GM21360 (cell line): ENCODE measurements around the gene LRRC70.
A peak's percentile ranks its signal among the peaks of the same experiment; 100 is the strongest.
"Not testable (repeated sequence)": the region's sequence is repeated elsewhere in the genome, so short reads cannot be mapped to it uniquely, and the experiment has no call there.

Experiments
- ATAC-seq: cut with Tn5 transposase; IDR thresholded peaks from one replicate; pipeline ENCODE4 v1.9.1; 2021; ENCODE audit warnings: mild to moderate bottlenecking, moderate library complexity; ENCODE audit not compliant: unreplicated experiment

The LRRC70 gene, protein sequence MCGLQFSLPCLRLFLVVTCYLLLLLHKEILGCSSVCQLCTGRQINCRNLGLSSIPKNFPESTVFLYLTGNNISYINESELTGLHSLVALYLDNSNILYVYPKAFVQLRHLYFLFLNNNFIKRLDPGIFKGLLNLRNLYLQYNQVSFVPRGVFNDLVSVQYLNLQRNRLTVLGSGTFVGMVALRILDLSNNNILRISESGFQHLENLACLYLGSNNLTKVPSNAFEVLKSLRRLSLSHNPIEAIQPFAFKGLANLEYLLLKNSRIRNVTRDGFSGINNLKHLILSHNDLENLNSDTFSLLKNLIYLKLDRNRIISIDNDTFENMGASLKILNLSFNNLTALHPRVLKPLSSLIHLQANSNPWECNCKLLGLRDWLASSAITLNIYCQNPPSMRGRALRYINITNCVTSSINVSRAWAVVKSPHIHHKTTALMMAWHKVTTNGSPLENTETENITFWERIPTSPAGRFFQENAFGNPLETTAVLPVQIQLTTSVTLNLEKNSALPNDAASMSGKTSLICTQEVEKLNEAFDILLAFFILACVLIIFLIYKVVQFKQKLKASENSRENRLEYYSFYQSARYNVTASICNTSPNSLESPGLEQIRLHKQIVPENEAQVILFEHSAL

DNA sequence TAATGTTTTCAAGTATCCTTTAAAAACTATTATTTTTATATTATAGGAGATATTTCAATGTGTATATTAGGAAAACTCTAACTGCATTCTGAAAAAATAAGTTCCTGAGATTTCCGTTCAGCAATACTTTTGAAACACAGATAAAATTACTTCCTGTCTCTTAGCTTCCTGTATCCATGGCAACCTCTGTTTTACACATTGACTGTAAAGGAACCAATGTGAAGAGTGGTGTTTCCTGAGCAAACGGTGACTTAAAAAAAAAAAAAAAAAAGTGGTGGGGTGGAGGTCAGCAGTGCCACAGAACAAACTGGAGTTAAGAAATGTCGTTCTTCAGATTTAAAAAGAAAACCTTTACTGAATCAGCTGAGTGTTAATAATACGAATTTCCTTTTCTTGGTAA lies at the start of gene LRRC70:
TSS of gene LRRC70 (plus strand) at position 280 of the 400 bp plus-strand sequence. CDS start 620 bp downstream, outside the sequence.
- ATAC-seq, result peak; percentile 70

DNA sequence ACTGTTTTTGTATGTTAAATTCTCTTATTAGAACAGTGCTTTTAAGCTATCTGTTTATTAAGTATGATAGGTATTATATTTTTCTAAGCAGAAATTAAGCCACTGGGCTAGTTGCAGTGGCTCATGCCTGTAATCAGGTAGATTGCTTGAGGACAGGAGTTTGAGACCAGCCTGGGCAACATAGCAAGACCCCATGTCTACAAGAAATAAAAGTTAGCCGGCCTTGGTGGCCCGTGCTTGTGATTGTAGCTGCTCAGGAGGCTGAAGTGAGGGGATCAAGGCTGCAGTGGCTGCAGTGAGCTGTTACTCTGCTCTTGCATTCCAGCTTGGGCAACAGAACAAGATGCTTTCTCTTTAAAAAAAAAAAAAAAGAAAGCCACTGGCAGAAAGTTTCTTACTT lies 45.0 kb upstream of the LRRC70 start:
- ATAC-seq, result no peak

- no peak for ATAC-seq
Measured at GRCh38 chr5:62534461-62535236, 44.0 kb upstream of the LRRC70 start.

DNA sequence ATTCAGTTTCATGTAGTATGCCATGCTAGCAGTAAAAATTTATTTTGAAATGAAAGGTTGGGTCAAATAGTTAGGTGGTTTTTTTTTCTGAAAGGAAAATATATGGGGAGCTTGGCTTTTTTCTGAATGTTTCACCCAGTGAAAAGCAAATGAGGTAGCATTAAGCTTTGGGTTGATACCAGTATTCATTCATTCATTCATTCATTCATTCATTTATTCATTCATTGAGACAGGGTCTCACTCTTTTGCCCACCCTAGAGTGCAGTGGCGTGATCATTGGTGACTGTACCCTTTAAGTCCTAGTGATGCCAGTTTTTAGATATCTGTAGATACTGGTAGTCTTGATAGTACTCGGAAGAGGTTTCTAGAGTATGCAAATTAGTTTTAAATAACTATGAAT lies 42.4 kb upstream of the LRRC70 start:
- no peak for ATAC-seq

DNA sequence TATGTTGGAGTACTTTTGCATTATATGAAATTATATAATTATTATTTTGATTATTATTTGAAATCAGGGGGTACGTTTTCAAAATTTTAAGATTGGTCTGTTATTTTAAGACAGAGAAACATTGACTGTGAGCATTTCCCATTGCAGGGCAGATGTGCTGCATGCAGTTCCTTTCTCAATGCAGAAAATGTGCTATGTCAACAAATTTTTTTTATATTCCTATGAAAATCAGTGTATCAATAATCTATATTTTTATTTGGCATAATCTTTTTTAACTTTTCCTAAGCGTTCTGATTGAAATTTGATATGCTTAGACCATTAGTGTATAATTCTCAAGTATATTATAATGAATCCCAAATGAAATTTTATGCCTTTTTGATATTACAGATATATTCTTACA lies 41.8 kb upstream of the LRRC70 start:
- no peak for ATAC-seq

GRCh38 chr5:62538017-62538942 lies 40.3 kb upstream of the LRRC70 start:
- ATAC-seq, result no peak

DNA sequence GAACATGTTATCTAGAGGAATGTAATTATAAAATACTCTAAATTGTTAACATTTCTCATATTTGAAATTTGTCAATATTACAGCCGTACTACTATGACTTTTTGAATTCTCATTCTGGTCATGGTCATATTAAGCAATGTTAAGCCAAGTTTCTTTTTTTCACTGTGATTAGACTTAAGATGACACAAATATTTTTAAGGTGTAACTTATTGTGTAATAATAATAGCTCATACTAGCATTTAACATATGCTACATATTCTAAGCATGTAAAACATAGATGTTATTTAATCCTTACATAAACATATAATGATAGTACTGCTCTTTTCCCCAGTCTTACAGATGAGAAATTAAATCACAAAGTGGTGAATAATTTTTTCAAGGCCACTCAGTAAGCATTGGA lies 35.9 kb upstream of the LRRC70 start:
- no peak for ATAC-seq

- ATAC-seq, result no peak
Measured at GRCh38 chr5:62547945-62548630, 30.5 kb upstream of the LRRC70 start.

GRCh38 chr5:62550103-62550502 lies 28.5 kb upstream of the LRRC70 start:
- no peak for ATAC-seq

- no peak for ATAC-seq
Measured at GRCh38 chr5:62555930-62556329, 22.7 kb upstream of the LRRC70 start.

DNA sequence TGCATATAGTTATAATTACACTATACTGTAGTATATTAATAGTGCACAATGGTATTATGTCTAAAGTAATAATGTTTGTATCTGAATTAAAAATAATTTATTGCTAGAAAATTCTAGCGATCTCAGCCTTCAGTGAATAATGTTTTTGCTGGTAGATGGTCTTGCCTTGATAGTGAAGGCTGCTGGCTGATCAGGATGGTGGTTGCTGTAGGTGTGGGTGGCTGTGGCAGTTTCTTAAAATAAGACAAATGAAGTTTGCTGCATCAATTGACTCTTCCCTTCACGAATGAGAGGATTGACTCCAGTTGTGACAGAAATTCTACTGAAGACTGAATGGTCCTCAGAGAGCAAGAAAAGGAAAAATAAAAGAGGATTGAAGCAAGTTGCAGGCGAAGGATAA lies 19.7 kb upstream of the LRRC70 start:
- ATAC-seq, result no peak

DNA sequence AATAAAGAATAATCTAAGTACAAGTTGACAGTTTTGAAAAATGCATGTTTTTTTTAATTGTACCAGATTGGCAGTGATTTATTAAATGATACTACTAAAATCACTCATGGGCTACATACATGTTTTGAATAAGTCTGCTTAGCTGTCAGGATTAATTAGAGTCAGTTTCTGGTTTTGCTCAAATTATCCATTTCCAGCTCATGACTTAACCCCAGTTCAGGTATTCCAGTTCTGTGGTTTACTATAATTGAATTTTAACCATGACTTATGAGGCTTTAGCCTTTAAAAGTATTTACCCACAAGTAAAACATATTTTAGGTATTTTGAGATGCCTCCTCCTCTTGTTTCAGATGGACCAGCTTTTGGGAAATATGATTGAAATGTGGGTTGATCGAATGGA lies 17.8 kb upstream of the LRRC70 start:
- no peak for ATAC-seq

- no peak for ATAC-seq
Measured at GRCh38 chr5:62561896-62562295, 16.7 kb upstream of the LRRC70 start.

- ATAC-seq, result no peak
Measured at GRCh38 chr5:62562867-62563266, 15.8 kb upstream of the LRRC70 start.

DNA sequence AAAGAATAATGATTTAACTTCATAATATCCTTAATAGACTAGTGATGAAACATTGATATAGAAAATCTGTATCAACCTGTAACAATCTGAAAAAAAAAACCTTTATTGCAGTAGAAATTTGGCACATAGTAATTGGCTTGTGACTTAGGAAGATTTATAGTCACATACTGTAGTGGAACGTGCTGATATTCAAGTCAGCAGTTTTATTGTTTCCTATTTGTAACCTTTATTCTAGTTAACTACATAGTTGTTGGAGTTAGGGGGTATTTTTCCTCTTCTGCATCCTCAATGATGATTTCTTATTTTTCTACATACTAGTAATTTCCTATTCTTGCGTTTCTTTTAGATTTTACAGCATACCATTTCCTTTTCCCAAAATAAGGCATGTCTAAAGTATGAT lies 14.5 kb upstream of the LRRC70 start:
- ATAC-seq, result no peak

- ATAC-seq, result not testable (repeated sequence)
Measured at GRCh38 chr5:62565740-62566139, 12.9 kb upstream of the LRRC70 start.

GRCh38 chr5:62568143-62568542 lies 10.5 kb upstream of the LRRC70 start:
- no peak for ATAC-seq

- no peak for ATAC-seq
Measured at GRCh38 chr5:62568800-62569432, 9.7 kb upstream of the LRRC70 start.

DNA sequence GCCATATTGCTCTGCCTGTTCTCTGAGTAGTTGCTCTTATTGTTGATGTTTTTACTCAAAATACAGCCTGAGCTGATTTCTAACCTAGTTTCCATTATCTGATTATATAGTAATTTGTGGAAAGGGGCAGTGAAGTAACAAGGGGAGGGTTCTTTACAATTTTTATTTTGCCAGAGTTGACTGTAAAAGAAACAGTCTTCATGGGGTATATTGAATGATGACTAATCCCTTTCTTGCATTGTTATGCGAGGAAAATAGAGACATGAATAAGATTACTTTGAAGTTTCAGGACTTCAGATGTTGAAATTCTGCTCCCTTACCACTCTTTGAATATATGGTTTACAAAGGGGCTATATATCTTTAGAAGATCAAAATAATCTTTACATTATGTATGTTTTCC lies 9.1 kb upstream of the LRRC70 start:
- no peak for ATAC-seq
